ES-I3 (cell line): ENCODE results near the gene SNAP47.

Source experiments
- H3K36me3 ChIP-seq: 2 replicates; pipeline ENCODE4 v1.6.1; 2013; ENCODE audit warnings: mild to moderate bottlenecking, low read length, control low read depth, moderate library complexity; ENCODE audit not compliant: insufficient read depth
- H3K4me1 ChIP-seq: 2 replicates; pipeline ENCODE4 v1.6.1; 2013; ENCODE audit warnings: mild to moderate bottlenecking, control low read depth, low read length; ENCODE audit not compliant: insufficient read depth
- H3K9ac ChIP-seq: 2 replicates; pipeline ENCODE4 v1.6.1; 2013; ENCODE audit warnings: low read depth, mild to moderate bottlenecking, low read length, moderate library complexity
- H3K9me3 ChIP-seq: 2 replicates; pipeline ENCODE4 v1.6.1; 2013; ENCODE audit warnings: mild to moderate bottlenecking, low read length, moderate library complexity; ENCODE audit not compliant: control insufficient read depth, insufficient read depth

The SNAP47 gene

DNA sequence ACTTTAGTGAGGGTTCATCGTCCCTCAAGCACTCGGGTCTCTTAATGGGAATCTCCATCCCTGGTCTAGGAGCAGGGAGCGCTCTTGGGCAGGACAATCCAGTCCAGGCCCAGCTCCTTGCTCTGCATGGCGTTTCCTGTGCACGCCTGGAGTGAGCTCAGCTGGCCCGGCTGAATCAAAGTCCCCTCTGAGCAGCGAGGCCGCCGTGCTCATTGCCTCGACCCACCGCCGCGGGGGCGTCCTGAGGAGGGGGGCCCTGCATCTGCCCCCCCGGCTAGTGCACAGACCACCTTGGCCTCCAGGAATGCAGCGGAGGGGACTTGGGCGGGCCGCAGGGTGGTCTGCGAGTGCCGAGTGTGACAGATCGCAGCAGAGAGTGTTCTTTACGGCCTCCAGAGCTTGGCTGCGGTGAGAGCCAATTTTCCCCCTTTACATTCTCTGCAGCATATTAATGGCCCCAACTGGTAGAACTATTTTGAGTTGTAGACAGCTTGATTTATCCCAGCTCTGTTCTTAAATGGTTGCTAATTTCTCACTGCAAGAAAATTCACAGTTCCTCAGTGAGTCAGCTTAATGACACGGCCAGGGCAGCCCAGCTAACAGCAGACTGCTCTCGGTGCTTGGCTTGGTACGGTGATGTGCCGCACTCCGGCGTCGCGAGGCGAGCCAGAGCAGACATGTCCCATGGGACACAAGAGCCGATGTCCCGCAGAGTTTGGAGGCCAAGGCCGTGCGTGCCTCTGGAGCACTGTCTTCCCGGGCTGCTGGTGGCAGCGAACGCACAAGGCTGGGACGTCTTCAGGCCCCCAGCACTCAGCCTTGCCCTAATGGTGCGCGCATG lies 39.8 kb downstream of the SNAP47 start:
- Histone ChIP-seq H3K4me1 (no peaks in the 10 kb centered on the region; the same call in 1 of the 2 replicates), H3K9me3 (no peaks in the 10 kb centered on the region), H3K9ac (no peak overlapping the region), H3K36me3 (no peaks in the 10 kb centered on the region; the same call in 1 of the 2 replicates)

DNA sequence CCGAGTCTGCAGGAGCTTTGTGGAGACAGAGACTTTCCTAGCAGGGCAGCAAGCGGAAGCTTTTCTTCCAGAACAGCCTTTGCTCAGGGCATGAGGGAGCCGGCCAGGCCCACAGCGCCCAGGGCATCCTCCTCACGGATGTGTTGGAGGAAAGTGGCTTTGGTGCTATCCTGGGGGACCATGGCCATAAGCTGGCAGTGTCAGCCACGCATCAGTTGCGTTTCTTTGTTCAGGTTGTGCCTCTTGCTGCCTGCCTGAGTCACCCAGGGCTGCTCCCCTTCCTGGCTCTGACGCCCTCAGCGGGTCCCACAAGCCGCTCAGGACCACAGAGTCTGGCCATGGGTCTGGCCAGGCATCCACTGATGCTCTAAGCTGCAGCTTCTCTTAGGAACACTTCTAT lies 40.6 kb downstream of the SNAP47 start:
- no peaks in the 10 kb centered on the region for H3K9me3 ChIP-seq
- no peaks in the 10 kb centered on the region for H3K36me3 ChIP-seq
- no peak overlapping the region for H3K9ac ChIP-seq

DNA sequence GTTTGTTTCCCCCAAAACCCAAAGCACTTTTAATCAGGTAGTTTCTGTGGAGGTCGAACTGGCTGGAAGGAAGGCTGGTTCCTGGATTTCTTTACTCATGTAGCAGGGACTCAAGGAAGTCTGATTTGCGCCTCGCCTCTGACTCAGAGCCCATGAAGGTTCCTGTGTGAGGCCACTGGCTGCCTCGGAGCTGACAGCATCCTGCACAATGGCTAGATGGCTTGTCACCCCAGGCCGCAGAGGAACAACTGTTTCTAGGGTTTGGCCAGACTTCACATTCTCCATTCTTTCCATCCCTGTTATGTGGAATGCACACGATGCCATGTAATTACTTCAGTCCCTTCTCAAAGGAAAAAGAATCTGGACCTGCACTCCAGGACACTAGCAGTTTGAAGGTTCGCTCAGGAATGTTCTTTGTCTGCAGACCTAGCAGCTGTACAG lies 41.1 kb downstream of the SNAP47 start:
- Histone ChIP-seq H3K9ac (no peak overlapping the region), H3K4me1 (no peaks in the 10 kb centered on the region; the same call in 1 of the 2 replicates), H3K36me3 (no peaks in the 10 kb centered on the region), H3K9me3 (no peaks in the 10 kb centered on the region)

More for the DNA sequence above, 40.6 kb downstream of the SNAP47 start:
- H3K4me1 ChIP-seq, result no peaks in the 10 kb centered on the region; the same call in 1 of the 2 replicates

DNA sequence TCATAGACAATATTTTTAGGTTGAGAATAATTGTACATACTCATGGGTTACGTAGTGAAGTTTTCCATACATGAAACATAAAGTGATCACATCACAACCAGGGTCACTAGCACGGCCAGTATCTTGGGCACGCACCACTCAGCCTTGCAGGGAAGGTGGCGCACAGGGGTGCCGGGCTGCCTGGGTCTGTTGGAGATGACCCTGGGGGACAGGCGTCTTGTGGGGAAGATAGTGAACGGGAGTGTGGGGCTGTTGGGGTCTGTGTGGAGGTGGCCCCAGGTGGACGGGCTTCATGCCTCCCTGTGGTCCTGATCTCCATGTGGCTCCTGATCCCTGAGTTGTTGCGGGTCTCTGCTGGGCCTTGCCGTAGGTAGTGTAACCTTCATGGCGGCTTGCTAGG lies 41.9 kb downstream of the SNAP47 start:
- Histone ChIP-seq H3K36me3 (no peaks in the 10 kb centered on the region), H3K9me3 (no peaks in the 10 kb centered on the region)

DNA sequence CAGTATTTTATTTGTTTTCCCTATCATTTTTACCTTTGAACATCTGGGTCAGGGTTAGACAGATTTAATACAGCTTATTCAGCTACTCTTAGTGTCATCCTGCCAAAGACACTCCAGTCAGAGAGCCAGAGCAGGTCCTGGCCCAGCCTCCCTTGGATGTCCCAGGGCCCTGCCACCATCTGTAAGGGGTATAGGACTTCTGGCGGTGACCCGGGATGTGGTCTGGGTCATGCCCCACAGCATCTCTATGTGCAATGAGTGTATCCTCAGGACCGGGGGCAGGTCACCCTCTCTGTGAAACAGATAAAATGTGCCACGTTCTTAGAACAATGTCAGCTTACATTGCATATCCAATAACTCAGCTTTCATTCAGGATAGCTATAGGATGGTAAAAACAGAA lies 42.4 kb downstream of the SNAP47 start:
- H3K36me3 ChIP-seq, result no peaks in the 10 kb centered on the region

More for the DNA sequence above, 41.9 kb downstream of the SNAP47 start:
- Histone ChIP-seq H3K9ac (no peak overlapping the region), H3K4me1 (no peaks in the 10 kb centered on the region; the same call in 1 of the 2 replicates)

DNA sequence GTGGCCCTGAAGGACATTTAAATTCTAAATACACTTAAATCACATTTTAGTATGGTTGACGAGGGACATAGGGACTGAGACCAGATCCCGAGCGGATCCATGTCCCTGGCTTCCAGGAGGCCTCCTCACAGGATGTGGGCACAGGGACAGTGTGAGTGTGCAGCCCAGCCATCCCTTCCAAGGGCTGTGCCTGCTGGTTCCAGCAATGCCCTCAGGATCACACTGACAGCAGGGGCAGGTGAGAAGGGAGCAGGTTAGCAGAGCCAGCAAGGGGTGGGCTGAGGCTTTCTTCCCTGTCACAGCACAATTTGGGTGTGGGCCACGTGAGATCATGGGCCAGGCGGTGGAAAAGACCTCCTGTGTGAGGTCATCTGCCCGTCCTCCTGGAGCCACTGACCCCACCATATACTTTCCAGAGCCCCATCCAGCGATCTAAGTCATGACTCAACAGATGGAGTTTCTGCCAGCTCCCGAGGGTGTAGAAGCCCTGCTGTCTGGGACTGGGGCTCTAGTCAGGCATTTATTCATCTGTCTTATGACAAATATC lies 43.2 kb downstream of the SNAP47 start:
- no peak overlapping the region for H3K9ac ChIP-seq
- H3K9me3 ChIP-seq, result no peaks in the 10 kb centered on the region
- H3K4me1 ChIP-seq, result no peaks in the 10 kb centered on the region; the same call in 1 of the 2 replicates
- H3K36me3 ChIP-seq, result no peaks in the 10 kb centered on the region

More for the DNA sequence above, 42.4 kb downstream of the SNAP47 start:
- Histone ChIP-seq H3K9me3 (no peaks in the 10 kb centered on the region), H3K9ac (no peak overlapping the region), H3K4me1 (no peaks in the 10 kb centered on the region; the same call in 1 of the 2 replicates)

DNA sequence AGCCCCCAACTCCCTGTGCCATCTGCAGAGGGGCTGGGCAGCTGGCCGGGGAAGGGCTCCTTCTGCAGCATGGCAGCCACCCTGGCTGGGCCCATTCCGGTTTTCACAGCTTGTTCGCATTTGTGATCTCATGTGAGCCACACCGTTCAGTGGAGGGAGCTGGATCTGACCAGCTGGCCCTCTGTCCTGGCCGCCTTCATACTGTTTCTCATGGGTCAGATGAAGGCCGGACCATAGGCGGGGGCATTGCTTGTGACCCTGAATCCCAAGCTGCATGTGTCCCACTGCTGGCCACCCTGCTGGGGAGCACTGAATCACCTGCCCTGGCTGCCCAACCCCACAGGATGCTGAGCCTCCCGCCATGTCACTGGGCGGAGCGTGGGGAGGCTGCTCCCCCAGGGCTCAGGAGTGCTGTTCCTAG lies 43.8 kb downstream of the SNAP47 start:
- H3K36me3 ChIP-seq, result no peaks in the 10 kb centered on the region
- H3K9ac ChIP-seq, result no peak overlapping the region
- H3K9me3 ChIP-seq, result no peaks in the 10 kb centered on the region
- no peaks in the 10 kb centered on the region; the same call in 1 of the 2 replicates for H3K4me1 ChIP-seq

DNA sequence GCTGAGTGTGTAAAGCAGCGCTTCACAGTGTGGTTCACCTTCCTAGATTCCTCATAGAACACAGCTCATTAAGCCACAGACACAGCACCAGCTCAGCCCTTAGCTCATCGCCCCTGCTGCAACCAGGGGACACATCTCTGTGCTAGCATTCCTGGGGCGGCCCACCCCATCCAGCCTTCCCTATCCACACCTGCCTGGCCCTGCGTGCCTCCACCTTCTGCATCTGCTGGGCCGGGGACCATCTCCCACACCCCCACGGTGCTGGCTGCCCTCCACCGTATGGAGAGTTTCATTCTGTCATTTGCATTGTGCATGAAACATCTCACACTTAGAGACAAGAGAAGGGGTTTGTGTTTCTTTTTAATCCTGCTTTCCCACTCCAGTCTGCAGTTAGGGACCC lies 44.5 kb downstream of the SNAP47 start:
- H3K9me3 ChIP-seq, result no peaks in the 10 kb centered on the region
- no peaks in the 10 kb centered on the region for H3K36me3 ChIP-seq
- H3K9ac ChIP-seq, result no peak overlapping the region
- H3K4me1 ChIP-seq, result no peaks in the 10 kb centered on the region; the same call in 1 of the 2 replicates

DNA sequence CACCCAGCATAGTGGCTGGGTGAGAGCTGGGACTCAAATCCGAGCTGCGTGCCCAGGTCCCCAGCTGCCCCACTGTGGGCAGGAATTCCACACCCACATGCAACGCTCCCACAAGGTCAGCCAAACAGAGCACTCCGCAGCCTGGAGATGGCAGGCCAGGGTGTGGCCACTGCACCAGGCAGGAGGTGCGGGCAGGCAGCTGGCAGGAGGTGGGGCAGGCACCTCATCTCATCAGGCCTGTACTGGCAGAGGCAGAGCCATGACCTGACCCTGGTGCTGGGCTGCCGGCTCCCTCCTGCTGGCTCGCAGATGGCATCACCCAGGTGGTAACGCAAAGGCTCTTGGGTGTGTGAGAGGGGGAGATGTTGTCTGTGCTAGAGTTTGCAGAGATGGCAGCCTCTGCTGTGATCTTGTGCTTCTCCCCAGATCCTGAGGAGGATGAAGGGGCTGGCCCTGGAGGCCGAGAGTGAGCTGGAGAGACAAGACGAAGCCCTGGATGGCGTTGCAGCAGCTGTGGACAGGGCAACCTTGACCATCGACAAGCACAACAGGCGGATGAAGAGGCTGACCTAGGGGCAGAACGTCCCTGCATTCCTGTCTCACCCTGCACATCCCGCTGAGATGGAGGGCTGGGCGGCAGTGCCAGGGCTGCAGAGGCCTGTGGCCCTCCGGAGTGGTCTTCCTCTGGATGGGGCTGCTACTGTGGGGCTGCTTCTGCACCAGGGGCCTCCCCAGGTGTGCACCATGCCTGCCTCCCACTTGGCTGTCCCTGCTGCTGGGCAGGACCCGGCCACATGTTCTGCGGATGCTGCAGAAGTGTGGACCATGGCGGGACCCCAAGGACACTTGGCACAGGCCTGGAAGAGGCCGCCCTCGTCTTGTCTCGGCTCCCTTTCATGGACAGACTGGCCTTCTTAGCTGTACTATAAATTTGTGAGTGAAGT lies 45.1 kb downstream of the SNAP47 start:
- Histone ChIP-seq H3K9me3 (no peaks in the 10 kb centered on the region), H3K36me3 (no peaks in the 10 kb centered on the region), H3K4me1 (no peaks in the 10 kb centered on the region; the same call in 1 of the 2 replicates), H3K9ac (no peak overlapping the region)

DNA sequence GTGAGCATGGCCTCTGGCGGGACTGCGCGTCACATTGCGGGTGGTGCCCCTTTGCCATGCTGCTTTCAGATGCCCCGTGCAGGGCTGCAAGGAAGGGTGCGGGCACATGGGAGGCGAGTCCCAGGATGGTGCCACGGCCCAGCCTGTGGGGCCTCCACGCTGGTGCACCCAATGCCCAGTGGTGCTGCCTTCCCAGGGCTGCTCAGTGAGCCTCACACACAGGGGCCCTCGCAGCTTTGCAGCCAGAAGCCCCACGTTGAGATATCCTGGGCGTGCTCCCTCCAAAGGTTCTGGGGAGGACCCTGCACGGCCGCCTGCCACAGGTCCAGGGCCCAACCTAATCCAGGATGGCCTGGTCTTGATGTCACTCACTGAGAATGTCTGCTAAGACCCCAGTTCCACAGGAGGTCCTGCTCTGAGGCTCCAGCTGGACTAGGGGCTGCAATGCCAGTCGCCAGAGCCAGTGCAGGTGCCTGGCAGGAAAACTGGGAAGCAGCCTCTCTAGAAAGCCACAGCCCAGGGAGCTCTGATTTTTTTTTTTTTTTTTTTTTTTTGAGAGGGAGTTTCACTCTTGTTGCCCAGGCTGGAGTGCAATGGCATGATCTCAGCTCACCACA lies 46.2 kb downstream of the SNAP47 start:
- Histone ChIP-seq H3K9me3 (no peaks in the 10 kb centered on the region), H3K9ac (no peak overlapping the region), H3K36me3 (no peaks in the 10 kb centered on the region), H3K4me1 (no peaks in the 10 kb centered on the region)

DNA sequence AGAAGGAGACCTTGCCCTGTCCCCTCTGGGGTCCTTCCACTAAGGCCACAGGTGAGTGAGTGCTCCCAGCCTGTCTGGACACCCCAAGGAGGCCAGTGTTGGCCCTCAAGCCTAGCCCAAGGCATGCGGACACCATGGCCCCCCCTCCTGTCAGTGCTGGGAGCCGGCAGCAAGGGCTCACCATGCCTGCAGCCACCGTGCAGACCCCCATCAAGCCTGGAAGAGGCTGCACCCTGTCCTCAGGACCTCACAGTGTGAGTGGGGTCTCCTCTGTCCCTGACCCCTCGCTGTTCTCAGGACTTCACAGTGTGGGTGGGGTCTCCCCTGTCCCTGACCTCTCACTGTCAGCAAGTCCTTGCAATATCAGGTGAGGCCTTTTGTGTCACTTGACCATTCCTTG lies 47.0 kb downstream of the SNAP47 start:
- Histone ChIP-seq H3K9ac (no peak overlapping the region), H3K4me1 (no peaks in the 10 kb centered on the region), H3K9me3 (no peaks in the 10 kb centered on the region), H3K36me3 (no peaks in the 10 kb centered on the region)

DNA sequence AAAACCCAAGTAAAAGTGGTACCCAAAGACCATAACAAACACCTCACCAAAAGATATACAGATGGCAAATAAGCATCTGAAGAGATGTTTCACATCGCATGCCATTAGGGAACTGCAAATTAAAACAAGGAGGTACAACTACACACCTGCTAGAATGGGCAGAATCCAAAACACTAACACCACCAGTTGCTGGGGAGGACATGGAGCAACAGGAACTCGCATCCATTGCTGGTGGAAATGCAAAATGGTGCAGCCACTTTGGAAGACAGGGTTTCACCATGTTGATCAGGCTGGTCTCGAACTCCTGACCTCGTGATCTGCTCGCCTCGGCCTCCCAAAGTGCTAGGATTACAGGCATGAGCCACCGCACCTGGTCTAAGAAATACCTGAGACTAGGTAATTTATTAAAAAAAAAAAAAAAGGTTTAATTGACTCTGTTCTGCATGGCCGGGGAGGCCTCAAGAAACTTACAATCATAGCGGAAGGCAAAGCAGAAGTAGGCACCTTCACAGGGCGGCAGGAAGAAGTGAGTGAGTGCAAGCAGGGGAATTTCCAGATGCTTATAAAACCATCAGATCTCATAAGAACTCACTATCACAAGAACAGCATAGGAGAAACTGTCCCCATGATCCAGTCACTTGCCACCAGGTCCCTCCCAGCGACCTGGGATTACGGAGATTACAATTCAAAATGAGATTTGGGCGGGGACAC lies 50.0 kb downstream of the SNAP47 start:
- H3K36me3 ChIP-seq, result no peaks in the 10 kb centered on the region
- H3K4me1 ChIP-seq, result no peaks in the 10 kb centered on the region; the same call in 1 of the 2 replicates
- no peak overlapping the region for H3K9ac ChIP-seq
- H3K9me3 ChIP-seq, result no peaks in the 10 kb centered on the region
